NK-92 treated with Interleukin-12 subunit alpha and Interleukin-12 subunit beta, amount 100 ng/mL, for 24 hours (cell line): ENCODE results near the gene RPP14.

Experiments
- DNase-seq: peaks from one replicate; lab custom pipeline; 2025; lab: John Stamatoyannopoulos, UW

The RPP14 gene

GRCh38 chr3:58291671-58292338 is 14.2 kb upstream of the RPP14 start:
- no peak for DNase-seq

- DNase-seq: no peak
Measured at GRCh38 chr3:58292866-58293265, 13.2 kb upstream of the RPP14 start.

- no peak for DNase-seq
Measured at GRCh38 chr3:58293516-58293915, 12.5 kb upstream of the RPP14 start.

- no peak for DNase-seq
Measured at GRCh38 chr3:58296269-58296668, 9.8 kb upstream of the RPP14 start.

- DNase-seq: no peak
Measured at GRCh38 chr3:58296843-58297242, 9.2 kb upstream of the RPP14 start.

- no peak for DNase-seq
Measured at GRCh38 chr3:58298190-58298589, 7.9 kb upstream of the RPP14 start.

- DNase-seq: no peak
Measured at GRCh38 chr3:58299075-58299474, 7.0 kb upstream of the RPP14 start.

GRCh38 chr3:58299839-58300516 is 6.1 kb upstream of the RPP14 start:
- DNase-seq: no peak

GRCh38 chr3:58307639-58308215 is 1.7 kb downstream of the RPP14 start:
- no peak for DNase-seq

- DNase-seq: no peak
Measured at GRCh38 chr3:58308728-58309127, 2.7 kb downstream of the RPP14 start.

GRCh38 chr3:58317811-58318210 is 11.8 kb downstream of the RPP14 start:
- no peak for DNase-seq

- no peak for DNase-seq
Measured at GRCh38 chr3:58321791-58322190, 15.7 kb downstream of the RPP14 start.

- no peak for DNase-seq
Measured at GRCh38 chr3:58322793-58323192, 16.7 kb downstream of the RPP14 start.

- DNase-seq: no peak
Measured at GRCh38 chr3:58323529-58324390, 17.7 kb downstream of the RPP14 start.

- DNase-seq: no peak
Measured at GRCh38 chr3:58324391-58325390, 18.6 kb downstream of the RPP14 start.

GRCh38 chr3:58325525-58325992 is 19.5 kb downstream of the RPP14 start:
- DNase-seq: no peak

GRCh38 chr3:58326267-58326900 is 20.3 kb downstream of the RPP14 start:
- no peak for DNase-seq

- DNase-seq: no peak
Measured at GRCh38 chr3:58329150-58329921, 23.3 kb downstream of the RPP14 start.

GRCh38 chr3:58329922-58330413 is 23.9 kb downstream of the RPP14 start:
- DNase-seq: no peak
